DOHH2 (cell line): Measurements from ENCODE around the gene SNRNP48.

Experiments used
- H3F3A ChIP-seq: fragments of 200-600 bp; sonication (generic), shearing (Covaris generic); 2 replicates; pipeline ENCODE4 v1.6.0; 2016; ENCODE audit warnings: antibody characterized with exemption, mild to moderate bottlenecking; ENCODE audit not compliant: control insufficient read depth, insufficient read depth
- H3K27ac ChIP-seq: fragments of 200-600 bp; sonication (generic); 2 replicates; pipeline ENCODE4 v1.5.1; 2014; ENCODE audit warnings: low read depth, mild to moderate bottlenecking, low read length, moderate library complexity
- H3K27me3 ChIP-seq: fragments of 200-600 bp; sonication (generic); 2 replicates; pipeline ENCODE4 v1.6.1; 2014; ENCODE audit warnings: mild to moderate bottlenecking, low read length, mixed read lengths; ENCODE audit not compliant: control insufficient read depth
- H3K36me3 ChIP-seq: fragments of 200-600 bp; sonication (generic); 2 replicates; pipeline ENCODE4 v1.6.1; 2014; ENCODE audit warnings: mild to moderate bottlenecking, low read length, moderate library complexity, mixed read lengths; ENCODE audit not compliant: control insufficient read depth
- H3K4me1 ChIP-seq: fragments of 200-600 bp; sonication (generic); 2 replicates; pipeline ENCODE4 v1.6.1; 2014; ENCODE audit warnings: mild to moderate bottlenecking, low read length, mixed read lengths; ENCODE audit not compliant: control insufficient read depth
- H3K4me2 ChIP-seq: fragments of 200-600 bp; sonication (generic); 2 replicates; pipeline ENCODE4 v1.6.0; 2014; ENCODE audit warnings: mild to moderate bottlenecking, low read length, moderate library complexity
- H3K4me3 ChIP-seq: fragments of 200-600 bp; sonication (generic); 2 replicates; pipeline ENCODE4 v1.5.1; 2014; ENCODE audit warnings: mild to moderate bottlenecking, low read length, mixed read lengths
- H3K79me2 ChIP-seq: fragments of 200-600 bp; sonication (generic); 2 replicates; pipeline ENCODE4 v1.6.1; 2014; ENCODE audit warnings: mild to moderate bottlenecking, low read length, mixed read lengths; ENCODE audit not compliant: control insufficient read depth
- H3K9me2 ChIP-seq: fragments of 200-600 bp; sonication (generic); replicated peaks from 2 replicates; pipeline ENCODE4 v1.6.1; 2014; ENCODE audit warnings: mild to moderate bottlenecking, low read length, mixed read lengths; ENCODE audit not compliant: control insufficient read depth
- H3K9me3 ChIP-seq: fragments of 200-600 bp; sonication (generic); 2 replicates; pipeline ENCODE4 v1.6.1; 2014; ENCODE audit warnings: antibody characterized with exemption, low read length, mixed read lengths; ENCODE audit not compliant: control insufficient read depth, insufficient read depth
- H4K20me1 ChIP-seq: fragments of 200-600 bp; sonication (generic); 2 replicates; pipeline ENCODE4 v1.6.0; 2014; ENCODE audit warnings: low read depth, mild to moderate bottlenecking, antibody characterized with exemption, low read length, moderate library complexity; ENCODE audit not compliant: control insufficient read depth, insufficient read depth
- EZH2phosphoT487 ChIP-seq: fragments of 200-600 bp; sonication (generic); IDR thresholded peaks from 2 replicates; pipeline ENCODE4 v1.6.1; 2017; ENCODE audit warnings: borderline replicate concordance, mild to moderate bottlenecking, antibody characterized with exemption, low read length, moderate library complexity, mixed read lengths
- TF ChIP-seq, protein P1 (sequence below): fragments of 200-600 bp; sonication (generic); IDR thresholded peaks from one replicate; pipeline ENCODE4 v1.5.1; 2014; ENCODE audit warnings: antibody characterized with exemption, mild to moderate bottlenecking, low read depth, low read length; ENCODE audit not compliant: poor library complexity, severe bottlenecking

SNRNP48 gene

GRCh38 chr6:7569082-7569481 is 20.9 kb upstream of the SNRNP48 start:
- H3K36me3 ChIP-seq: no peaks in the 10 kb centered on the region

DNA sequence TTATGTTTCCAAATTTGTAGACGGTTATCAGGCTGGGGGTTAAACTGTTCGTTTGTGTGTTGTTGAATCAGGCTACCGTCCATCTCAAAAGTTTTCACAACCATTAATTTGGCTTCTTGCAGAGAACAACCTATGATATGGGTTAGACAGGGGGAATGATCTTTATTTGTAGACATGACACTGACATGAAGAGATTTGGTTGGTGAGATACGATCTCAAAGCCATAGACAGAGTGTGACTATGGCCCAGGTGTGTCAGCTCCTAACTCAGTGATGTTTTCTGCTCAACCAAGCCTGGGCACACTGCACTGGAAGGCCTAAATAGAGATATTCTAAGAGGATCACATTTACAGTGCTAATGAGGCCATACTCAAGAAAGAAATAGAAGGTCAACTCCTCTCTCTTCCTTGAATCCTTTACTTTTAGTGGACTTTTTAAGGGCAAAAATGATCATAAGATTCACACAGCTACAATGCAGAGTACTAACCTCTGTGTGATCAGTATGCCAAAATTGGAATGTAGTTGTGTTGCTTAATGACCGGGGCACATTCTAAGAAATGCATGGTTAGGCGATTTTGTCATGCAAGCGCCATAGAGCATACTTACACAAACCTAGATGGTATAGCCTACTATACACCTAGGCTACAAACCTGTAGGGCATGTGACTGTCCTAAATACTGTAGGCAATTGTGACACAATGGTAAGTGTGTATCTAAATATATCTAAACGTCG is 17.6 kb upstream of the SNRNP48 start:
- H3K27me3 ChIP-seq: peaks cover 48% of the 10 kb centered on the region

More at GRCh38 chr6:7569082-7569481, 20.9 kb upstream of the SNRNP48 start:
- Histone ChIP-seq H3F3A (no peaks in the 10 kb centered on the region), H3K4me3 (no peak overlapping the region), H3K27ac (no peak overlapping the region), H3K4me1 (no peaks in the 10 kb centered on the region), H3K27me3 (peaks cover 32% of the 10 kb centered on the region), H3K9me3 (no peaks in the 10 kb centered on the region), H4K20me1 (no peaks in the 10 kb centered on the region), H3K79me2 (no peaks in the 10 kb centered on the region), H3K4me2 (no peak overlapping the region), H3K9me2 (no peaks in the 10 kb centered on the region)
- TF ChIP-seq, protein P1, sequence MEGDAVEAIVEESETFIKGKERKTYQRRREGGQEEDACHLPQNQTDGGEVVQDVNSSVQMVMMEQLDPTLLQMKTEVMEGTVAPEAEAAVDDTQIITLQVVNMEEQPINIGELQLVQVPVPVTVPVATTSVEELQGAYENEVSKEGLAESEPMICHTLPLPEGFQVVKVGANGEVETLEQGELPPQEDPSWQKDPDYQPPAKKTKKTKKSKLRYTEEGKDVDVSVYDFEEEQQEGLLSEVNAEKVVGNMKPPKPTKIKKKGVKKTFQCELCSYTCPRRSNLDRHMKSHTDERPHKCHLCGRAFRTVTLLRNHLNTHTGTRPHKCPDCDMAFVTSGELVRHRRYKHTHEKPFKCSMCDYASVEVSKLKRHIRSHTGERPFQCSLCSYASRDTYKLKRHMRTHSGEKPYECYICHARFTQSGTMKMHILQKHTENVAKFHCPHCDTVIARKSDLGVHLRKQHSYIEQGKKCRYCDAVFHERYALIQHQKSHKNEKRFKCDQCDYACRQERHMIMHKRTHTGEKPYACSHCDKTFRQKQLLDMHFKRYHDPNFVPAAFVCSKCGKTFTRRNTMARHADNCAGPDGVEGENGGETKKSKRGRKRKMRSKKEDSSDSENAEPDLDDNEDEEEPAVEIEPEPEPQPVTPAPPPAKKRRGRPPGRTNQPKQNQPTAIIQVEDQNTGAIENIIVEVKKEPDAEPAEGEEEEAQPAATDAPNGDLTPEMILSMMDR: no peak
- TF ChIP-seq EZH2phosphoT487: no peak

DNA sequence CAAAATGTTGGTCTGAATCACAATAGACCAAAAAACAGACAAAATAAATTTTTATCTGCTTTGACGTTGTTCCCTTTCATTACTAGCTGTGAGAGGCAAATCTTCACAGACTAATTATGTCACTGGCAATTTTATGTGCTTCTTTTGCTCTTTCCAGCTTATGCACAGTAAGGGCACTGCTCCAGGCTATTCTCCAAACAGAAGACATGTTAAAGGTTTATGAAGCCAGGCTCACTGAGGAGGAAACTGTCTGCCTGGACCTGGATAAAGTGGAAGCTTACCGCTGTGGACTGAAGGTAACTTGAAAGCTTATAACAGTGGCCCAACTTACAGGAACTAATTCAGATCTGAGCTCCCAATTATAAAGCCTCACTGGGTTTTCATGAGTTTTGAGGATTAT is 15.5 kb upstream of the SNRNP48 start:
- Histone ChIP-seq H3K4me3 (no peak overlapping the region), H3K27ac (no peak overlapping the region), H3K36me3 (no peaks in the 10 kb centered on the region), H3K79me2 (no peaks in the 10 kb centered on the region), H3K4me1 (peaks cover 3% of the 10 kb centered on the region; the same call in 1 of the 2 replicates), H3K9me3 (no peaks in the 10 kb centered on the region), H3K27me3 (peaks cover 60% of the 10 kb centered on the region), H3K4me2 (no peak overlapping the region), H3F3A (no peaks in the 10 kb centered on the region), H4K20me1 (no peaks in the 10 kb centered on the region), H3K9me2 (no peaks in the 10 kb centered on the region)
- TF ChIP-seq EZH2phosphoT487: no peak
- TF ChIP-seq, protein P1: no peak

More for the DNA sequence above, 17.6 kb upstream of the SNRNP48 start:
- no peaks in the 10 kb centered on the region for H3K4me1 ChIP-seq
- no peak overlapping the region for H3K4me2 ChIP-seq
- H3K9me3 ChIP-seq: no peaks in the 10 kb centered on the region
- H3K79me2 ChIP-seq: no peaks in the 10 kb centered on the region
- no peak overlapping the region for H3K27ac ChIP-seq
- no peaks in the 10 kb centered on the region for H3K36me3 ChIP-seq
- H3K4me3 ChIP-seq: no peak overlapping the region
- H3K9me2 ChIP-seq: no peaks in the 10 kb centered on the region
- no peaks in the 10 kb centered on the region for H4K20me1 ChIP-seq
- no peak for TF ChIP-seq EZH2phosphoT487
- TF ChIP-seq, protein P1: no peak
- H3F3A ChIP-seq: no peaks in the 10 kb centered on the region
